Activated T-helper 17 cell treated with anti-CD3 and anti-CD28 coated beads, Interleukin-2, amount 50 U/mL, for 72 hours (primary cell): ENCODE results near the gene NEK9. TPM values are rescaled to one million over a fixed set of nuclear protein-coding genes. Genes with fewer than 3 reads are reported as not detected.

Source experiments
- ATAC-seq: fragments of 150-1000 bp; cut with Tn5 transposase; replicated peaks from 2 replicates; pipeline ENCODE4 v1.10.0; 2021; ENCODE audit warnings: mild to moderate bottlenecking, moderate library complexity
- H3K27ac Mint-ChIP-seq: one replicate; pipeline ENCODE4 v1.8.0; 2022; ENCODE audit warnings: mixed read lengths
- H3K27me3 Mint-ChIP-seq: one replicate; pipeline ENCODE4 v1.8.0; 2022; ENCODE audit warnings: mixed read lengths
- H3K36me3 Mint-ChIP-seq: one replicate; pipeline ENCODE4 v1.8.0; 2022; ENCODE audit warnings: low read depth, mild to moderate bottlenecking, mixed read lengths
- H3K4me1 Mint-ChIP-seq: one replicate; pipeline ENCODE4 v1.8.0; 2022; ENCODE audit warnings: mixed read lengths
- H3K4me3 Mint-ChIP-seq: one replicate; pipeline ENCODE4 v1.8.0; 2022; ENCODE audit warnings: mild to moderate bottlenecking, mixed read lengths
- H3K9me3 Mint-ChIP-seq: one replicate; pipeline ENCODE4 v1.8.0; 2022; ENCODE audit warnings: mixed read lengths
- total RNA-seq, 2 donors: library from RNA; stranded (reverse); gene quantifications; one replicate each; pipeline ENCODE4 v1.2.3, GENCODE V29; 2022

NEK9 gene
- total RNA-seq, 2 donors from 2014 or later = 49.4 to 52.4 TPM

- H3K27ac Mint-ChIP-seq = no peak overlapping the region
- H3K27me3 Mint-ChIP-seq = no peaks in the 10 kb centered on the region
- H3K9me3 Mint-ChIP-seq = no peaks in the 10 kb centered on the region
- no peak overlapping the region for H3K4me3 Mint-ChIP-seq
- no peak for ATAC-seq
- peaks cover 94% of the 10 kb centered on the region for H3K36me3 Mint-ChIP-seq
- peaks cover 18% of the 10 kb centered on the region for H3K4me1 Mint-ChIP-seq
Measured at GRCh38 chr14:75040507-75040906, 86.3 kb downstream of the NEK9 start.

DNA sequence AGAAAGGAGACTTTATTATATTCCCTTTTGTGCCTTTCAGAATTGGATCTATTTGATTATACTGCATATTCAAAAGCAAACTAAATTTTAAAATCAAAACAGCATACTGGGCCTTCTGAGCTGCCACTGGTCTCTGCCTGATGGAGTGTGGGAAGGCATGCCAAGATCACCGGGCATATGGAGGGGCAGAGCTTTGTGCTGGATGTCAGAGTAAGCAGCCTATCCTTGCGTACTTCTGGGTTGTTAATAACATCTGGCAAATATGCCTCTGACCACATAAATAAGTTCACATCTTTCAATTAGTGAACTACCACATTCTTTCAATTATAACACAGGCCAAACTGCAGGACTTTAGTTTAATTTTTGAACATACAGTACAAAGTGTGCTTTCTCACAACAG, 93.9 kb downstream of the NEK9 start:
- peaks cover 5% of the 10 kb centered on the region for H3K4me1 Mint-ChIP-seq
- no peak overlapping the region for H3K4me3 Mint-ChIP-seq
- ATAC-seq = no peak
- no peaks in the 10 kb centered on the region for H3K9me3 Mint-ChIP-seq
- H3K27ac Mint-ChIP-seq = no peak overlapping the region
- peaks cover 96% of the 10 kb centered on the region for H3K36me3 Mint-ChIP-seq
- H3K27me3 Mint-ChIP-seq = no peaks in the 10 kb centered on the region

GRCh38 chr14:75030147-75030546, 96.7 kb downstream of the NEK9 start:
- Mint-ChIP-seq H3K27ac (peak overlapping the region; percentile 3), H3K27me3 (no peaks in the 10 kb centered on the region), H3K9me3 (no peaks in the 10 kb centered on the region), H3K4me1 (no peaks in the 10 kb centered on the region), H3K4me3 (no peak overlapping the region), H3K36me3 (peaks cover 75% of the 10 kb centered on the region)
- ATAC-seq = no peak

Other genes with a start within 250 kb of the NEK9 start
- 100 to 1,000 TPM; 102 to 132 TPM for gene DLST, start 245.1 kb downstream of the NEK9 start, total RNA-seq
- gene RPS6KL1, start 203.8 kb downstream of the NEK9 start, total RNA-seq = 1 to 10 TPM in 1 of 2 donors, under 1 TPM in 1; 0.79 to 3.2 TPM
- gene PGF, start 171.5 kb downstream of the NEK9 start, total RNA-seq = under 1 TPM; 0.40 to 0.48 TPM
- 10 to 100 TPM; 27.4 to 44.3 TPM for gene EIF2B2, start 124.1 kb downstream of the NEK9 start, total RNA-seq
- 10 to 100 TPM; 31.4 to 46.7 TPM for gene MLH3, start 75.6 kb downstream of the NEK9 start, total RNA-seq
- gene ACYP1, start 63.0 kb downstream of the NEK9 start, total RNA-seq = 10 to 100 TPM; 43.4 to 52.8 TPM
- 1 to 10 TPM; 2.2 to 3.7 TPM for gene ZC2HC1C, start 57.4 kb downstream of the NEK9 start, total RNA-seq
- gene TMED10, start 49.6 kb upstream of the NEK9 start, total RNA-seq = 100 to 1,000 TPM; 142 to 179 TPM
- gene FOS, start 151.8 kb upstream of the NEK9 start, total RNA-seq = 10 to 100 TPM; 31.7 to 86.3 TPM